Effector CD4-positive, alpha-beta T cell (primary cell): Measurements from ENCODE around the gene KCND3. TPM values are rescaled to one million over a fixed set of nuclear protein-coding genes. Genes with fewer than 3 reads are reported as not detected.

ENCODE experiments used
- DNase-seq: peaks from one replicate; pipeline ENCODE4 v3.0.0-alpha.2; 2020
- total RNA-seq: gene quantifications from one replicate; lab custom pipeline; 2026; lab: John Stamatoyannopoulos, UW

KCND3 gene
- not detected for total RNA-seq

- DNase-seq, result no peak
These were observed at the start of gene KCND3 for GRCh38 chr1:111989531-111990025. Gene KCND3 (minus strand): TSS chr1:111989668.

GRCh38 chr1:112034277-112034676 is 44.8 kb upstream of the KCND3 start:
- DNase-seq, result no peak

- no peak for DNase-seq
These were observed 44.1 kb upstream of the KCND3 start for GRCh38 chr1:112033439-112034120.

GRCh38 chr1:112030157-112030556 is 40.7 kb upstream of the KCND3 start:
- no peak for DNase-seq

- DNase-seq, result no peak
These were observed 38.2 kb upstream of the KCND3 start for GRCh38 chr1:112027696-112028095.

- DNase-seq, result no peak
These were observed 37.0 kb upstream of the KCND3 start for GRCh38 chr1:112026501-112026900.

GRCh38 chr1:112026016-112026415 is 36.5 kb upstream of the KCND3 start:
- DNase-seq, result no peak

GRCh38 chr1:112021263-112021662 is 31.8 kb upstream of the KCND3 start:
- no peak for DNase-seq

GRCh38 chr1:112017183-112017582 is 27.7 kb upstream of the KCND3 start:
- DNase-seq, result no peak

- DNase-seq, result no peak
These were observed 23.4 kb upstream of the KCND3 start for GRCh38 chr1:112012823-112013222.

GRCh38 chr1:112011202-112011601 is 21.7 kb upstream of the KCND3 start:
- no peak for DNase-seq

- DNase-seq, result no peak
These were observed 17.7 kb upstream of the KCND3 start for GRCh38 chr1:112007169-112007568.

- DNase-seq, result no peak
These were observed 17.1 kb upstream of the KCND3 start for GRCh38 chr1:112006416-112007025.

- DNase-seq, result no peak
These were observed 14.6 kb upstream of the KCND3 start for GRCh38 chr1:112004076-112004475.

GRCh38 chr1:112002514-112002913 is 13.0 kb upstream of the KCND3 start:
- DNase-seq, result no peak

- no peak for DNase-seq
These were observed 12.0 kb upstream of the KCND3 start for GRCh38 chr1:112001436-112001835.

GRCh38 chr1:112000048-112000447 is 10.6 kb upstream of the KCND3 start:
- no peak for DNase-seq

- no peak for DNase-seq
These were observed 8.9 kb upstream of the KCND3 start for GRCh38 chr1:111998332-111998731.

- DNase-seq, result no peak
These were observed 3.0 kb upstream of the KCND3 start for GRCh38 chr1:111992476-111992875.

- DNase-seq, result no peak
These were observed 1.6 kb upstream of the KCND3 start for GRCh38 chr1:111990878-111991718.

GRCh38 chr1:111990026-111990877 is 784 bp upstream of the KCND3 start:
- DNase-seq, result no peak

GRCh38 chr1:111988743-111989453 is 570 bp downstream of the KCND3 start:
- no peak for DNase-seq
